ENCODE data around the gene FIZ1. TPM values are rescaled to one million over a fixed set of nuclear protein-coding genes. Genes with fewer than 3 reads are reported as not detected.

FIZ1 gene
- total and polyA plus RNA-seq, 4 donors, result 1.1 to 4.3 (median 2.3) TPM

GRCh38 chr19:55625004-55625326 lies 25.6 kb upstream of the FIZ1 start:
- TF ChIP-seq HNF4G (IDR thresholded peaks at IDR 0.05) (no peak), SP1 (IDR thresholded peaks at IDR 0.05) (no peak), ATF3 (IDR thresholded peaks at IDR 0.05) (no peak), FOXA1 (IDR thresholded peaks at IDR 0.05) (no peak), REST (IDR thresholded peaks at IDR 0.05) (no peak), CTCF (IDR thresholded peaks at IDR 0.05; ENCODE audit: low read depth, low read length, missing input control) (no peak), YY1 (IDR thresholded peaks at IDR 0.05) (no peak), EGR1 (IDR thresholded peaks at IDR 0.05; ENCODE audit: low read depth in 2 of 2) (no peak), JUND (IDR thresholded peaks at IDR 0.05) (no peak), RAD21 (IDR thresholded peaks at IDR 0.05) (no peak), NR2F2 (IDR thresholded peaks at IDR 0.05) (no peak), GABPA (IDR thresholded peaks at IDR 0.05 in 1 of 2, conservative IDR thresholded peaks at IDR 0.05 in 1 of 2) (no peak), RXRA (IDR thresholded peaks at IDR 0.05) (no peak)
- TF ChIP-seq, protein P1, sequence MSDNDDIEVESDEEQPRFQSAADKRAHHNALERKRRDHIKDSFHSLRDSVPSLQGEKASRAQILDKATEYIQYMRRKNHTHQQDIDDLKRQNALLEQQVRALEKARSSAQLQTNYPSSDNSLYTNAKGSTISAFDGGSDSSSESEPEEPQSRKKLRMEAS (IDR thresholded peaks at IDR 0.05), result no peak
- TF ChIP-seq, protein P2, sequence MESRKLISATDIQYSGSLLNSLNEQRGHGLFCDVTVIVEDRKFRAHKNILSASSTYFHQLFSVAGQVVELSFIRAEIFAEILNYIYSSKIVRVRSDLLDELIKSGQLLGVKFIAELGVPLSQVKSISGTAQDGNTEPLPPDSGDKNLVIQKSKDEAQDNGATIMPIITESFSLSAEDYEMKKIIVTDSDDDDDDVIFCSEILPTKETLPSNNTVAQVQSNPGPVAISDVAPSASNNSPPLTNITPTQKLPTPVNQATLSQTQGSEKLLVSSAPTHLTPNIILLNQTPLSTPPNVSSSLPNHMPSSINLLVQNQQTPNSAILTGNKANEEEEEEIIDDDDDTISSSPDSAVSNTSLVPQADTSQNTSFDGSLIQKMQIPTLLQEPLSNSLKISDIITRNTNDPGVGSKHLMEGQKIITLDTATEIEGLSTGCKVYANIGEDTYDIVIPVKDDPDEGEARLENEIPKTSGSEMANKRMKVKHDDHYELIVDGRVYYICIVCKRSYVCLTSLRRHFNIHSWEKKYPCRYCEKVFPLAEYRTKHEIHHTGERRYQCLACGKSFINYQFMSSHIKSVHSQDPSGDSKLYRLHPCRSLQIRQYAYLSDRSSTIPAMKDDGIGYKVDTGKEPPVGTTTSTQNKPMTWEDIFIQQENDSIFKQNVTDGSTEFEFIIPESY (IDR thresholded peaks at IDR 0.05), result no peak
- Histone ChIP-seq H3K27ac (ENCODE audit: low read depth in 1 of 2, low read length in 2 of 2) (no peak overlapping the region), H3K27me3 (ENCODE audit: control insufficient read depth in 4 of 4, insufficient read depth in 4 of 4, low read length in 3 of 4) (no peaks in the 10 kb centered on the region), H3K9me3 (ENCODE audit: control insufficient read depth in 4 of 4, low read length in 3 of 4) (no peaks in the 10 kb centered on the region), H3K9ac (ENCODE audit: low read depth in 1 of 2, low read length in 2 of 2) (no peak overlapping the region), H3K4me1 (ENCODE audit: control insufficient read depth in 4 of 4, insufficient read depth in 4 of 4, low read length in 3 of 4) (peaks cover 0 to 12% (median 7%) of the 10 kb centered on the region in 4 donors), H3K4me3 (ENCODE audit: low read depth in 1 of 3, low read length in 3 of 3) (peak overlapping the region; percentile 32 to 75 (median 53)), H3K36me3 (ENCODE audit: control insufficient read depth in 4 of 4, insufficient read depth in 3 of 4, low read depth in 1 of 4, low read length in 3 of 4) (peaks cover 0 to 4% (median 1%) of the 10 kb centered on the region in 4 donors)
- 52% methylated on average over 11 of the region's 11 CpGs for WGBS
- DNase-seq (ENCODE audit: low spot score), result no peak

Data from liver (tissue), 9 donors.